WI38 (cell line): ENCODE results near the gene SNAPC2.

ENCODE experiments used
- H3K4me3 ChIP-seq: 2 replicates; pipeline ENCODE4 v1.5.1; 2011; ENCODE audit warnings: low read depth, mild to moderate bottlenecking, control low read depth, low read length
- TF ChIP-seq, protein P1 (sequence below): IDR thresholded peaks from 2 replicates; pipeline ENCODE4 v1.5.1; 2012; ENCODE audit warnings: low read depth, mild to moderate bottlenecking, control low read depth, low read length

SNAPC2 gene

DNA sequence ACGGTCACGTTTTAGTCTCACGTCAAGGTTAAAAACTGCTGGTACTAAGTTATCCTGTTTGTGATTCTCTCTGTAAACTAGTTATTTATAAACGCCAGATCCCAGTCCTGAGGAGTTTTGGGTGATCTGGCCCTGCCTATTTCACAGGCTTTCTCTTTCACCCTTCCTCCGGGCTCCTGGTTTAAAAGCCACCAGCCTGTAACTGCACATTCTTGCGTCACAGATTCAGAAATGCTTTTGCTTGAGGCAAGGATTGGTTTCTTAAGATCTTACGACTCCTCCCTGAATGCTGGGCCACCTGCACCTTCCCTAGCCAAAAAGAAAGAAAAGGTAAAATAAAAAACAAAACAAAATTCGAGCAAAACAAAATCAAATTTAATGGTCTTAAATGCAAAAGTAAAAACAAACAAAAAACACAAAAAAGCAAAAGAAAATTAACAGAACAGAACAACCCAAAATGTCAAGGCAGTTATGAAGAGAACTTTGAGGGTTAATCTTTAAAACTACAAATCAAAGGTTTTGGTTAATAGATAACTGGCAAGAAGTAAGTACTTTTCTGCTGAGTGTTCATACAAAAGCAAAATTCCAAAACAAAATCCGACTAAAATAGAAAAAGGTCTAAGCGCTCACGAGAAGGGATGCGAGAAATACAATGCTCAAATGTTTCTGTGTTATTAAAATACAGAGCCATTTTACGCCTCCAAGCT is 41.9 kb downstream of the SNAPC2 start:
- TF ChIP-seq, protein P1, sequence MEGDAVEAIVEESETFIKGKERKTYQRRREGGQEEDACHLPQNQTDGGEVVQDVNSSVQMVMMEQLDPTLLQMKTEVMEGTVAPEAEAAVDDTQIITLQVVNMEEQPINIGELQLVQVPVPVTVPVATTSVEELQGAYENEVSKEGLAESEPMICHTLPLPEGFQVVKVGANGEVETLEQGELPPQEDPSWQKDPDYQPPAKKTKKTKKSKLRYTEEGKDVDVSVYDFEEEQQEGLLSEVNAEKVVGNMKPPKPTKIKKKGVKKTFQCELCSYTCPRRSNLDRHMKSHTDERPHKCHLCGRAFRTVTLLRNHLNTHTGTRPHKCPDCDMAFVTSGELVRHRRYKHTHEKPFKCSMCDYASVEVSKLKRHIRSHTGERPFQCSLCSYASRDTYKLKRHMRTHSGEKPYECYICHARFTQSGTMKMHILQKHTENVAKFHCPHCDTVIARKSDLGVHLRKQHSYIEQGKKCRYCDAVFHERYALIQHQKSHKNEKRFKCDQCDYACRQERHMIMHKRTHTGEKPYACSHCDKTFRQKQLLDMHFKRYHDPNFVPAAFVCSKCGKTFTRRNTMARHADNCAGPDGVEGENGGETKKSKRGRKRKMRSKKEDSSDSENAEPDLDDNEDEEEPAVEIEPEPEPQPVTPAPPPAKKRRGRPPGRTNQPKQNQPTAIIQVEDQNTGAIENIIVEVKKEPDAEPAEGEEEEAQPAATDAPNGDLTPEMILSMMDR, result no peak
- no peak overlapping the region for H3K4me3 ChIP-seq

DNA sequence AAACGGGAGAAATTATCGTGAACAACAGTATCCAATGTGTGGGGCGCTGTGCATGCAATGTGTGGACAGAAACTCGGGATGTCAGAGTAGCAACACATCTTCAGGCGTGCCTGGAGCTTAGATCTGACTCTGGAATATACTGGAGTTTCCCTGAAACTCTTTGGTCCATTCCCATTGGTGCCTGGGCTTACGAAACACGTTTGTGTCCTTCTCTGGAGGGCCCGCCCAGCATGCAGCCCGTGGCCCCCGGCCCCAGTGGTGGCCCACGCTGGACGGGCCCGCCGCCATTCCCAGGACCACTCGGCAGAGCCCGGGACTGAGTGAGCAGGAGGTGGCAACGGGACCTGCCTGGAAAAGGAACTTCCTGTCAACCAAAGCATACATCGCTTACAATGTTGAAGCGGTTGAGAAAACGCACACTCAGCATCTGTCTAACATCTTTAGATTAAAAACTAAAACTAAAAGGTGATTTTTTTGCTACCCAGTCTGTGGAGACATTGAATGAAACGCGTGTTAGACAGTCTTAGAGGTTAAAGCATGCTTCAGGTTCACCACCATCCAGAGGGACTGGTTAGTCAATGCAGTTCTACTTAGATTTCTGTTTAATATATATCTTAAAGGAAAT is 42.6 kb downstream of the SNAPC2 start:
- TF ChIP-seq, protein P1, result no peak
- no peak overlapping the region for H3K4me3 ChIP-seq

DNA sequence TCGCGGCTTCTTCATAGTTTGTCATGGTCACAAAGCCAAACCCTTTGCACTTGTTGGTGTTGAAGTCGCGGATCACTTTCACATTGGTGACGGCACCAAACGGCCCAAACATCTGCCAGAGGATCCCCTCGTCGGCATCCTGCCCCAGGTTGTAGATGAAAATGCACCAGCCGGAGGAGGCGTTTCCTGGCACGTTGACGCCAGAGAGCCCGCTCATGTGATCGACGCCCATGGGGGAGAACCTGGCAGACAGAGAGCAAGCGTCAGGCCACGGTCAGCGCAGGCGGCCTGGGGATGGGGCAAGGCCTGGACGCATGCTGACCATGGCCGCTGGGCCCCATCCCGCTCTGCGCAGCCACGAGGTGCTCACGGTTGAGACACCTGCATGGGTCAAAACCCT is 43.4 kb downstream of the SNAPC2 start:
- H3K4me3 ChIP-seq, result no peak overlapping the region
- TF ChIP-seq, protein P1, result no peak

DNA sequence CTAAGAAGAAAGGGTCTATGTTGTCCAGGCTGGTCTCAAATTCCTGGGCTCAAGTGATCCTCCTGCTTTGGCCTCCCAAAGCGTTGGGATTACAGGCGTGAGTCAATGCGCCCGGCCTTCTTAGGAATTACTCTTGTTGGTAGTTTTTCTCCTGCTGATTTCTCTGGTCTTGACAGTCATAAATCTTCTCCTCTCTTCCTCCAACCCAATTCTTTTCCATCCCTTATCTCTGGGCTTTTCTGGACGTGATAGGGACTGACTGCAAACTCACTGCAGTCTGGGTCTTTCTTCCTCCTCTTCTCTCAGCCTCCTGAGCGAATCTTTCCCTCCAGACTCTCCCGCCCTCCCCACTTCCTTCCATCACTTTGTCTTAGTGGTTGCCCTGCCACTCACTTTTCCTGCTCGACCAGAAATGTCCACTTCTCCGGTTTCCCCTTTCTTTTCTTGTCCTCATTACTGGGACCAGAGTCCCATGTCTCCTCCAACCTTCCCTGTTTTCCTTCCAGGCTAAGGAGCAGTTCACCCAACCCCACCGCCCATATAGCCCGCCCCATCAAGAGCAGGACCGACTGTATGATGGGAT is 45.2 kb downstream of the SNAPC2 start:
- no peak overlapping the region for H3K4me3 ChIP-seq
- TF ChIP-seq, protein P1, result no peak

DNA sequence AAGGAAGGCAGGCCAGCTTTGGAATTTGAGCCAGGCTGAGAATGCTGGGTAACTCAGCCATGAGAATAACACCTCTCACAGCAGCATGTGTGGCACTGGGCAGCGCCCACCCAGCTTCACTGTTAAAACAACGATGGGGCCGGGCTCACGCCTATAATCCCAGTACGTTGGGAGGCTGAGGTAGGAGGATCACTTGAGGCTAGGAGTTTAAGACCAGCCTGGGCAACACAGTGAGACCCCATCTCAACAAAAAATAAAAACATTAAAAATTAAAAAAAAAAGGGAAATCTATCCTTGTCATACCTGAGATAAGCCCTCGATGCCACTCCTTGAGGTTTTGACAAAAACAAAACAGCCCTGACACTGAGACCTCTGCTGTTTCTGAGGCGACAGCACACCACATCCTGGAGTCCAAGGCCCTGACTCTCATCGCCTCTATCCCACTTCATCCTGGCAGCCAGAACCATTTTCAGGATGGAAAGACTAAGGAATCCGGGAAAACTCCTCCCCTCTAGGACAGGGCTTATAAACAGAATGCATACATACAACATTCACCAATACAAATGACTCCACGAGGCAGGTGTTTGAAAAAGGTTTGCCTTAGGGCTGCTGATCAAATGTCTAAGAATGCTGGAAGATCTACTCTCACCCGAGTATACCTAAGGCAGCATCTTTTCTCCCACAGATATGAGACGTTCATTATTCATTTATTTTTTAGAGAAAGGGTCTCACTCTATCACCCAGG is 46.0 kb downstream of the SNAPC2 start:
- H3K4me3 ChIP-seq, result no peak overlapping the region
- TF ChIP-seq, protein P1, result no peak

DNA sequence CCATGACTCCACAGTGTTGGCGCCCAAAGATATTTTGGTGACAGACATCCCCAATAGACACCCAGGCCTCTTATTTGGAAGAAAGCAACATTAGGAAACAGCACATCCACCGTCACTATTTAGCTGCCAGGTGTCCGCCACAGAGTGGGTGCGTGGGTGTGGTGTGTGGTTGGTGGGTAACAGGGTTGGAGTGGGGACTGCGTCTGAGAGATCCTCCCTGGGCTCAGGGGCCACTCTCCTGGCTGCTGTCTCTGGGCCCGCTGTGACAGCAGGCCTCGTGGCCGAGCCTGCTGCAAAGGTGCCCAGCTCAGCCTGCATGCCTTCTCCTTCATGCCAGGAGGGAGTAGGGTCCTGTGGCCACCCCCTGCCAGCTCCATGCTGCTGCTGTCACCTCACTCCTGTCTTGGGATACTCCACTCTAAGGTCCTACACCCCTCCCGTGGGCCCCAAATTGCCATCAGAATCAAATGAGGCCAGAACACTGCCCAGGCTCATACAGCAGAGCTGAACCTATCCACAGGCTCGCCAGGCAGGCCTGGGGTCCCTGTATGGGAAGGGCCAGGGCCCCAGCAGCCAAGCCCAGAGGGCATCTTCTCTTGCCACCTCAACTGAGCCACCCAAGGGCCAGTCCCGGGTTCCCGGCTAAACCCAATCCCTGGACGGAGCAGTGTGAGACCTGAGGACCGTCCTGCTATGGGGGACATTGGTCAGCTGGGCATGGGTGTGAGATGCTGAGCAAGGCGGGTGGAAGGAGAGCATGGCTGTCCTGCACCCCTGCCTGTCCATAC is 48.1 kb downstream of the SNAPC2 start:
- TF ChIP-seq, protein P1, result no peak
- no peak overlapping the region for H3K4me3 ChIP-seq
